Fibroblast of the aortic adventitia (primary cell): ENCODE results near the gene TMEM74B. TPM values are rescaled to one million over a fixed set of nuclear protein-coding genes. Genes with fewer than 3 reads are reported as not detected.

Experiments
- total RNA-seq: library from RNA; depleted of rRNA; stranded (reverse); fragments of >200 nt; gene quantifications from 2 replicates; pipeline ENCODE4 v1.2.3, GENCODE V29; 2012; ENCODE audit warnings: low replicate concordance

Gene TMEM74B
- total RNA-seq, 1 donor, result not detected

Other genes starting within 250 kb of the TMEM74B start
- gene RSPO4, start 182.7 kb downstream of the TMEM74B start, total RNA-seq, result not detected in 2 replicates
- 62.1 and 142 TPM in 2 replicates for gene PSMF1, start 66.4 kb downstream of the TMEM74B start, total RNA-seq
- gene C20orf202, start 18.5 kb upstream of the TMEM74B start, total RNA-seq, result 0.09 TPM in 1 of 2 replicates, not detected in the other
- not detected in 2 replicates for gene RAD21L1, start 41.1 kb upstream of the TMEM74B start, total RNA-seq
- gene SNPH, start 81.3 kb upstream of the TMEM74B start, total RNA-seq, result 5.6 and 7.7 TPM in 2 replicates
- gene SDCBP2, start 144.2 kb upstream of the TMEM74B start, total RNA-seq, result 1.4 and 2.3 TPM in 2 replicates
- 39.3 and 200 TPM in 2 replicates for gene FKBP1A, start 208.1 kb upstream of the TMEM74B start, total RNA-seq